Fibroblast of the aortic adventitia (primary cell): ENCODE data around the gene CGB5. TPM values are rescaled to one million over a fixed set of nuclear protein-coding genes. Genes with fewer than 3 reads are reported as not detected.

Experiments used
- DNase-seq: peaks from one replicate; pipeline ENCODE4 v3.0.0-alpha.2; 2010; ENCODE audit warnings: low read depth
- H3K4me3 ChIP-seq: 2 replicates; pipeline ENCODE4 v1.5.1; 2011; ENCODE audit warnings: low read depth, mild to moderate bottlenecking, control low read depth, low read length, moderate library complexity
- CTCF ChIP-seq: IDR thresholded peaks from 2 replicates; pipeline ENCODE4 v1.5.1; 2011; ENCODE audit warnings: mild to moderate bottlenecking, low read length, control low read depth, inconsistent platforms; ENCODE audit not compliant: insufficient read depth
- total RNA-seq: library from RNA; depleted of rRNA; stranded (reverse); fragments of >200 nt; gene quantifications from 2 replicates; pipeline ENCODE4 v1.2.3, GENCODE V29; 2012; ENCODE audit warnings: low replicate concordance

The CGB5 gene
- total RNA-seq, 1 donor: not detected

- no peak overlapping the region for H3K4me3 ChIP-seq
- TF ChIP-seq CTCF: no peak
- no peak for DNase-seq
Measured at GRCh38 chr19:49059053-49059452, 15.4 kb downstream of the CGB5 start.

GRCh38 chr19:49061000-49061399 lies 17.4 kb downstream of the CGB5 start:
- no peak for TF ChIP-seq CTCF
- no peak overlapping the region for H3K4me3 ChIP-seq
- no peak for DNase-seq

GRCh38 chr19:49061445-49061844 lies 17.8 kb downstream of the CGB5 start:
- no peak overlapping the region for H3K4me3 ChIP-seq
- no peak for DNase-seq
- no peak for TF ChIP-seq CTCF

GRCh38 chr19:49064029-49064629 lies 20.5 kb downstream of the CGB5 start:
- no peak for DNase-seq
- TF ChIP-seq CTCF: no peak
- H3K4me3 ChIP-seq: no peak overlapping the region

- peak within 1 kb of the TSS; percentile 48 for H3K4me3 ChIP-seq
- no peak for DNase-seq
Measured at GRCh38 chr19:49064768-49065611, 21.3 kb downstream of the CGB5 start, which contains the start of gene NTF4. Gene NTF4 (minus strand): TSS chr19:49064818. CDS start chr19:49061997, 2,821 bp downstream.

GRCh38 chr19:49065905-49066512 lies 22.4 kb downstream of the CGB5 start:
- DNase-seq: no peak
- no peak for TF ChIP-seq CTCF
- no peak overlapping the region for H3K4me3 ChIP-seq

More at GRCh38 chr19:49064768-49065611, 21.3 kb downstream of the CGB5 start, which contains the start of gene NTF4:
- no peak for TF ChIP-seq CTCF
